ENCODE results near the gene SUCLG2.
"Not testable (repeated sequence)": the region's sequence is repeated elsewhere in the genome, so short reads cannot be mapped to it uniquely, and the experiment has no call there.

SUCLG2 gene

GRCh38 chr3:67602816-67603215 is 51.6 kb downstream of the SUCLG2 start:
- no peak for DNase-seq

GRCh38 chr3:67601919-67602608 is 52.3 kb downstream of the SUCLG2 start:
- DNase-seq: no peak

GRCh38 chr3:67601385-67601784 is 53.0 kb downstream of the SUCLG2 start:
- DNase-seq: no peak

GRCh38 chr3:67599821-67600220 is 54.6 kb downstream of the SUCLG2 start:
- DNase-seq: no peak

GRCh38 chr3:67598814-67599556 is 55.4 kb downstream of the SUCLG2 start:
- no peak for DNase-seq

GRCh38 chr3:67595424-67595823 is 59.0 kb downstream of the SUCLG2 start:
- DNase-seq: no peak

GRCh38 chr3:67593761-67594234 is 60.6 kb downstream of the SUCLG2 start:
- no peak for DNase-seq

GRCh38 chr3:67592057-67592456 is 62.4 kb downstream of the SUCLG2 start:
- DNase-seq: no peak

- no peak for DNase-seq
These were observed 66.6 kb downstream of the SUCLG2 start for GRCh38 chr3:67587811-67588210.

- no peak for DNase-seq
These were observed 67.1 kb downstream of the SUCLG2 start for GRCh38 chr3:67587301-67587700.

GRCh38 chr3:67584608-67585007 is 69.8 kb downstream of the SUCLG2 start:
- DNase-seq: not testable (repeated sequence)

GRCh38 chr3:67580430-67581000 is 73.9 kb downstream of the SUCLG2 start:
- no peak for DNase-seq

- DNase-seq: no peak
These were observed 76.0 kb downstream of the SUCLG2 start for GRCh38 chr3:67578416-67578815.

GRCh38 chr3:67576441-67576840 is 78.0 kb downstream of the SUCLG2 start:
- DNase-seq: no peak

GRCh38 chr3:67569324-67569723 is 85.1 kb downstream of the SUCLG2 start:
- DNase-seq: no peak

GRCh38 chr3:67567893-67568292 is 86.5 kb downstream of the SUCLG2 start:
- no peak for DNase-seq

GRCh38 chr3:67564973-67565372 is 89.4 kb downstream of the SUCLG2 start:
- no peak for DNase-seq

- no peak for DNase-seq
These were observed 90.4 kb downstream of the SUCLG2 start for GRCh38 chr3:67564008-67564407.

GRCh38 chr3:67561667-67562394 is 92.6 kb downstream of the SUCLG2 start:
- no peak for DNase-seq

- DNase-seq: no peak
These were observed 93.1 kb downstream of the SUCLG2 start for GRCh38 chr3:67561266-67561665.

- no peak for DNase-seq
These were observed 95.3 kb downstream of the SUCLG2 start for GRCh38 chr3:67559029-67559605.

GRCh38 chr3:67558426-67558825 is 96.0 kb downstream of the SUCLG2 start:
- no peak for DNase-seq

GRCh38 chr3:67557848-67558355 is 96.5 kb downstream of the SUCLG2 start:
- DNase-seq: no peak
